Kidney (tissue), 14 donors: Measurements from ENCODE around the gene SLC25A21. TPM values are rescaled to one million over a fixed set of nuclear protein-coding genes. Genes with fewer than 3 reads are reported as not detected.
A peak's percentile ranks its signal among the peaks of the same experiment; 100 is the strongest.

Source experiments
- DNase-seq, 5 donors: peaks; one replicate each; pipeline ENCODE4 v3.0.0-alpha.2; 2013 to 2020
- FAIRE-seq: peaks from 2 replicates; lab custom pipeline; 2012; peaks lifted over from hg19 to GRCh38; lab: Jason Lieb, UNC
- H3K27ac ChIP-seq, 2 donors: one replicate each; pipeline ENCODE4 v1.7.0; 2013; ENCODE audit warnings: low read depth in 2 of 2, low read length in 2 of 2, inconsistent platforms in 1 of 2
- H3K27me3 ChIP-seq: one replicate; pipeline ENCODE4 v1.7.1; 2013; ENCODE audit warnings: low read length, inconsistent platforms; ENCODE audit not compliant: control insufficient read depth, insufficient read depth
- H3K36me3 ChIP-seq, 3 donors: one replicate each; pipeline versions ENCODE4 v1.7.0 to v1.7.1; 2013; ENCODE audit warnings: low read length in 3 of 3, control low read depth in 1 of 3, inconsistent platforms in 1 of 3; ENCODE audit not compliant: insufficient read depth in 3 of 3, control insufficient read depth in 2 of 3
- H3K4me1 ChIP-seq, 3 donors: one replicate each; pipeline versions ENCODE4 v1.7.0 to v1.7.1; 2013; ENCODE audit warnings: low read length in 3 of 3, inconsistent platforms in 1 of 3, low read depth in 1 of 3; ENCODE audit not compliant: control insufficient read depth in 2 of 3, insufficient read depth in 2 of 3
- H3K4me3 ChIP-seq, 3 donors: one replicate each; pipeline versions ENCODE4 v1.7.0 to v1.8.1; 2013; ENCODE audit warnings: low read length in 3 of 3, control low read depth in 1 of 3, inconsistent platforms in 1 of 3
- H3K9ac ChIP-seq, 3 donors: one replicate each; pipeline versions ENCODE4 v1.7.0 to v1.7.1; 2013; ENCODE audit warnings: low read length in 3 of 3, control low read depth in 1 of 3, inconsistent platforms in 1 of 3
- H3K9me3 ChIP-seq, 3 donors: one replicate each; pipeline versions ENCODE4 v1.7.0 to v1.7.1; 2013; ENCODE audit warnings: low read length in 3 of 3, control low read depth in 1 of 3, inconsistent platforms in 1 of 3; ENCODE audit not compliant: control insufficient read depth in 2 of 3, insufficient read depth in 1 of 3
- intact Hi-C: fragments of 100-400 bp; cut with DNase I; formaldehyde crosslinking; loops from one replicate; pipeline ENCODE4 v1.11.1; 2022
- polyA plus RNA-seq: library from polyadenylated mRNA; stranded (reverse); fragments of 350-450 nt; fragmentation: Illumina TruSeq; extraction: RNeasy Lipid Tissue Mini Kit (QIAGEN cat#74804); gene quantifications from one replicate; pipeline ENCODE4 v1.2.3, GENCODE V29; 2014; ENCODE audit warnings: low read depth, low replicate concordance; ENCODE audit not compliant: insufficient read depth
- total RNA-seq: library from RNA; stranded (reverse); fragmentation: NEBNext Ultra II Directional; extraction: Animal tissue kit (Norgen Biotek cat#: 25700); gene quantifications from one replicate; pipeline ENCODE4 v1.2.1, GENCODE V29; 2021
- TF ChIP-seq, protein P1 (sequence below): IDR thresholded peaks from 3 replicates; pipeline ENCODE4 v1.5.1; 2012; ENCODE audit warnings: mild to moderate bottlenecking, moderate library complexity, borderline replicate concordance; ENCODE audit not compliant: insufficient read depth; ENCODE audit errors: extremely low read depth
- donor health status: control.
- donor health status: control.
- donor health status: control.
- donor health status: control.
- donor health status: control.
- donor health status: DM: yes; HTN: yes; CAD: no.
- donor health status: Normal renal cell carcinoma (clear cell type).

Gene SLC25A21
- total and polyA plus RNA-seq, 2 donors from 2014 or later: 1.3 to 1.4 TPM

DNA sequence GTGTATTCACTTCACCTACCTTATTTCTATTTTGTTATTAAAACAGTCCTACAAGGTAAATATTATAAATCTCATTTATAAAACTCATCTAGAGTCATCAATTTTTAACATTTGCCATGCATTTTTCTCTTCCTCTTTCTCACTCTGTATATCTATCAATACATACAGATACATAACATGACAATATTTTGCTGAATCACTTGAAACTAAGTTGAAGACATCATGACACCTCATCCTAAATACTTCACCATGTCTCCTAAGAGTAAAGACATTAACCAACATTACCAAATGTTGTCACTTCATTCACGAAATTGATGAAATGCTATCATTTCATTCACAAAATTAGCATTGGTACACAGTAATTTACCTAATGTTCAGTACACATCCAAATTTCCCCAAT, 329.0 kb downstream of the SLC25A21 start:
- no peaks in the 10 kb centered on the region for H3K4me1 ChIP-seq
- no peaks in the 10 kb centered on the region for H3K9me3 ChIP-seq
- no peak overlapping the region for H3K27ac ChIP-seq
- no peaks in the 10 kb centered on the region for H3K27me3 ChIP-seq
- TF ChIP-seq, protein P1, sequence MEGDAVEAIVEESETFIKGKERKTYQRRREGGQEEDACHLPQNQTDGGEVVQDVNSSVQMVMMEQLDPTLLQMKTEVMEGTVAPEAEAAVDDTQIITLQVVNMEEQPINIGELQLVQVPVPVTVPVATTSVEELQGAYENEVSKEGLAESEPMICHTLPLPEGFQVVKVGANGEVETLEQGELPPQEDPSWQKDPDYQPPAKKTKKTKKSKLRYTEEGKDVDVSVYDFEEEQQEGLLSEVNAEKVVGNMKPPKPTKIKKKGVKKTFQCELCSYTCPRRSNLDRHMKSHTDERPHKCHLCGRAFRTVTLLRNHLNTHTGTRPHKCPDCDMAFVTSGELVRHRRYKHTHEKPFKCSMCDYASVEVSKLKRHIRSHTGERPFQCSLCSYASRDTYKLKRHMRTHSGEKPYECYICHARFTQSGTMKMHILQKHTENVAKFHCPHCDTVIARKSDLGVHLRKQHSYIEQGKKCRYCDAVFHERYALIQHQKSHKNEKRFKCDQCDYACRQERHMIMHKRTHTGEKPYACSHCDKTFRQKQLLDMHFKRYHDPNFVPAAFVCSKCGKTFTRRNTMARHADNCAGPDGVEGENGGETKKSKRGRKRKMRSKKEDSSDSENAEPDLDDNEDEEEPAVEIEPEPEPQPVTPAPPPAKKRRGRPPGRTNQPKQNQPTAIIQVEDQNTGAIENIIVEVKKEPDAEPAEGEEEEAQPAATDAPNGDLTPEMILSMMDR: no peak
- H3K4me3 ChIP-seq: no peak overlapping the region
- intact Hi-C loops: no loop called here
- FAIRE-seq (no peak), DNase-seq (no peak)
- H3K36me3 ChIP-seq: no peaks in the 10 kb centered on the region
- H3K9ac ChIP-seq: no peak overlapping the region

DNA sequence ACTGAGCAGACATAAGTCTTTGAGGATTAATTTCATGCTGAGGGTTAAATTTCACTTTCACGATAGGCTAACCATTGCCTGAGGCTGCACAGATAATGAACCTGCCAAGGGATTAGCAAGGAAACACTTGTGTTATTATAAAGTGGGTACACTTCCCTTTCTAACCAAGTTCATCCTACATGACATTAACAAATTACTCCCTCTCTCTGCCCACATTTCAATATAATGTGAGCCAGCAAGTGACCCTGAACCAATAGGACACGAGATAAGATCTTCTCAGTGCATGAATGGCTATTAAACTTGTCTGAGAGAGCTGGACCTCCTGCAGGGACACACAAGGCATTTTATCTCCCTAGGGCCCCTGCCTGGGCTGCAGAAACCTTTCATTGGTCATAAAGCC, 337.3 kb downstream of the SLC25A21 start:
- no peaks in the 10 kb centered on the region for H3K9me3 ChIP-seq
- DNase-seq (peak in 2 of 5 donors; percentile 24 to 33), FAIRE-seq (no peak)

DNA sequence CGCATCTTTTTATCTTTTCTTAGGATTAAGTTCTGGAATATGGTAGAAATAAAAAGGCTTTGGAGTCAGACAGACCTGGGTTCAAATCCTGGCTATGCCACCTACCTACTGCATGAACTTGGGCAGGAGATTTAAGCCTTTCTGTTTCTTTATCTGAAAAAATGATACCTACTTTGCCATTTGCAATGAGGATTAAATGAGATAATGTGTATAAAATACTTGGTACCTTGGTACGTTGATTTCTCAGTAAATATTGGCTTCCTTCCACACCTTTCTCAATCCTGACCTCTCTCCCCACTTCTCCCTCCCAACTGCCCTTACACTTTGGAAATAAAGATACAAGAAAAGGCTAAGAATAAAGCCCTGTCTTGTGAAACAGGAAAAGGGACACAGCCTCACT, 338.1 kb downstream of the SLC25A21 start:
- no peak for FAIRE-seq

More for the DNA sequence above, 337.3 kb downstream of the SLC25A21 start:
- no peaks in the 10 kb centered on the region for H3K36me3 ChIP-seq
- intact Hi-C loops: no loop called here
- H3K4me3 ChIP-seq: no peak overlapping the region
- H3K9ac ChIP-seq: no peak overlapping the region
- H3K27me3 ChIP-seq: no peaks in the 10 kb centered on the region
- no peaks in the 10 kb centered on the region for H3K4me1 ChIP-seq
- no peak overlapping the region for H3K27ac ChIP-seq
- TF ChIP-seq, protein P1: no peak

DNA sequence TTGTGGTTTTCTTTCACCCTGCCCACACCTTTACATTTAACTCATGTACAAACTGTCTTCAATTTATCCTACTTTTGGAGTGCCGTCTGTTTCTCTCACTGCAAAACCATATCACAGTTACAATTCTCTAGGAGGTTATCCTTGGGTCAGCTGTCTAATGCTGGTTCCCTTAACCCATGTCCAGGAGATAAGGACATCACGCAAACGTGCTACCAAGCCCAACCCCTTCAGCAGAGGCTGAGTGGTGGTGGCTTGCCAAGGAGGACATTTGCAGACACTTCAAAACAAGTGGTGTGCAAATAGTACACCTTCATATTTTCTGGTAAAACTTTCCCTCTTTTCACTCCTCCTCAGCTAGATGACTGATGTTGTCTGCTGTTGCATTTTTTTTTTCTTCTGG, 342.9 kb downstream of the SLC25A21 start:
- Histone ChIP-seq H3K4me3 (no peak overlapping the region), H3K27me3 (no peaks in the 10 kb centered on the region), H3K27ac (no peak overlapping the region), H3K9ac (no peak overlapping the region), H3K9me3 (no peaks in the 10 kb centered on the region), H3K36me3 (no peaks in the 10 kb centered on the region), H3K4me1 (no peaks in the 10 kb centered on the region)
- no peak for DNase-seq
- FAIRE-seq: no peak
- intact Hi-C loops: no loop called here
- TF ChIP-seq, protein P1: no peak

More for the DNA sequence above, 338.1 kb downstream of the SLC25A21 start:
- intact Hi-C loops: no loop called here
- TF ChIP-seq, protein P1: no peak
- H3K27ac ChIP-seq: no peak overlapping the region
- H3K27me3 ChIP-seq: no peaks in the 10 kb centered on the region
- H3K4me1 ChIP-seq: no peaks in the 10 kb centered on the region
- no peak overlapping the region for H3K9ac ChIP-seq
- no peaks in the 10 kb centered on the region for H3K9me3 ChIP-seq
- DNase-seq: no peak
- H3K36me3 ChIP-seq: no peaks in the 10 kb centered on the region
- H3K4me3 ChIP-seq: no peak overlapping the region
